HepG2 (cell line): ENCODE data around the gene EMC8.

Source experiments
- FOXJ3 ChIP-seq: sonication (generic); formaldehyde crosslinking; IDR thresholded peaks from 2 replicates; pipeline ENCODE4 v1.4.0; 2020; ENCODE audit warnings: missing genetic modification reagents, mild to moderate bottlenecking, borderline replicate concordance
- POLR2A ChIP-seq, 2 experiments: IDR thresholded peaks; 2 replicates each; pipeline ENCODE4 v1.6.1; 2011; ENCODE audit warnings: low read depth in 2 of 2, low read length in 2 of 2, mild to moderate bottlenecking in 1 of 2, moderate library complexity in 1 of 2; ENCODE audit not compliant: insufficient read depth in 1 of 2
- TRAFD1 ChIP-seq: sonication (generic); formaldehyde crosslinking; IDR thresholded peaks from 2 replicates; pipeline ENCODE4 v1.5.1; 2020; ENCODE audit warnings: missing genetic modification reagents, mild to moderate bottlenecking, borderline replicate concordance
- ZBTB8A ChIP-seq: sonication (generic); formaldehyde crosslinking; IDR thresholded peaks from 2 replicates; pipeline ENCODE4 v1.4.0; 2020; ENCODE audit warnings: mild to moderate bottlenecking, low read depth, missing genetic modification reagents, borderline replicate concordance
- ZNF121 ChIP-seq: sonication (generic); formaldehyde crosslinking; IDR thresholded peaks from 2 replicates; pipeline ENCODE4 v1.5.0; 2020; ENCODE audit warnings: mild to moderate bottlenecking, missing genetic modification reagents

- no peak for TF ChIP-seq TRAFD1 (CRISPR knock-in tag)
- no peak for TF ChIP-seq FOXJ3 (CRISPR knock-in tag)
- no peak for TF ChIP-seq POLR2A (IDR thresholded peaks at IDR 0.05; ENCODE audit: insufficient read depth in 1 of 2, low read depth in 2 of 2, low read length in 2 of 2)
- no peak; the same call in 1 of the 2 replicates for TF ChIP-seq ZNF121 (CRISPR knock-in tag)
- TF ChIP-seq ZBTB8A (CRISPR knock-in tag) = no peak
Observed at GRCh38 chr16:85781695-85782370, 17.5 kb downstream of the EMC8 start.
